DMS 273 treated with DMSO at 0.1 percent for 48 hours (cell line): ENCODE measurements around the gene KCNAB2.

ENCODE experiments used
- DNase-seq: peaks from one replicate; lab custom pipeline; 2025; lab: John Stamatoyannopoulos, UW

Gene KCNAB2

DNA sequence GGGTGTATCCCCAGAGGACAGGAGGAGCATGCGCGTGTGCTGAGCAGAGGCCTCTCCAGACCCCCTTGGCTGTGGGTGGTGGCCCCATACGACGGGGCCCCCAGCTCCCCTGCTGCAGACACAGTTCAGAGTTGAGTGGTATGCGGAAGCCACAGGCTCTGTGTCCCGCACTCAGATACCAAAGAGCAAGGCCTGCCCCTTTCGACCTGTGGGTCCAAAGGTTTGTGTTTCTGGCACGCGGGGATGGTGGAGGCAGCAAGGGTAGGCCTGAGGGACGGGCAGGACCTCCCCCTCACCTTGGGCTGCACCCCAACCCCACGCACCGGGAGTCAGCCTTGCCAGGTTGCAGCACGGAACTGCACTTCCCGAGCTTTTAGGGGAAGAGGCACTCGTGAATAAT lies at the start of gene KCNAB2:
KCNAB2 (plus strand) TSS at position 328 of the 400 bp plus-strand sequence. CDS start 5,649 bp downstream, outside the sequence.
- DNase-seq: no peak

- no peak for DNase-seq
These were observed 48.9 kb upstream of the KCNAB2 start for GRCh38 chr1:5996641-5997270.

GRCh38 chr1:5997316-5997715 lies 48.4 kb upstream of the KCNAB2 start:
- DNase-seq: no peak

GRCh38 chr1:5998051-5998905 lies 47.4 kb upstream of the KCNAB2 start:
- no peak for DNase-seq

GRCh38 chr1:5998906-5999301 lies 46.8 kb upstream of the KCNAB2 start:
- DNase-seq: no peak

GRCh38 chr1:5999711-6000443 lies 45.8 kb upstream of the KCNAB2 start:
- DNase-seq: no peak

DNA sequence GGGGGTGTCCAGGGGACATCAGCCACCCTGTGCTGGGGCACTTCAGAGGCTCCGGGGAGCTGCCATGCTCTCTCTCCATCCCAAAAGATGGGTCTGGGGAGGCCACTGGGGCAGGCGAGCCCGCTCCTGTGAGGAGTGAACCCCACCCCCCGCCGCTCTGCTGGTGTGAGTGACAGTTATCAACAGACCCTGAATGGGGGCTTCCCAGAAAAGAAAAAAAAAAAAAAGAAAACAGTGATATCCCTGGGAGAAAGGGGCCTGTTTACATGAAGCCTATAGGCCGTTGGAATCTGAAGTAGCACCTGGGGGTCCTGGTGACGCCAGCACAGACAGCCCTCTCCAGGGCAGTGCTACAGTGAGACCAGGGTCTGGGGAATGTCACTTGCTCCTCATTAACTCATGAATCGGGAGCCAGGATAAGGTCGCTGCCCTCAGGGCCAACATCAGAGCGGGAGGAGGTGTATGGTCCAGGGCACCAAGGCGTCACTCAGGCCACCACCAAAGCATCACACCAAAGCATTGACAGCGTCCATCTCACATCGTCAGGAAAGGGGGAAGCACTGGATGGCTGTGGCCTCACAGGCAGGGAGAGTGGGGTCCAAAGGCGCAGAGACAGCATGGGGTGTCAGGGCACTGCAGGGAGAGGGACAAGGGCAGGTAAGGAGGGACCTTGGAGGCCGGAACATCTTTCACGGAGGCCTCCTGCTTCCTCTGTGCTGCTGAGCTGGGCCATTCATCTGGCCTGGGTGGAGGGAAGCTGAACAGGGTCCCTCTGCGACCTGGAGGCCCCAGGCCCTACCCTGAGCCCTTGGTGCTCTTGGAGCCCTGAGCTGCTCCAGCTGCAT lies 45.0 kb upstream of the KCNAB2 start:
- DNase-seq: no peak

GRCh38 chr1:6001992-6002576 lies 43.6 kb upstream of the KCNAB2 start:
- no peak for DNase-seq

DNA sequence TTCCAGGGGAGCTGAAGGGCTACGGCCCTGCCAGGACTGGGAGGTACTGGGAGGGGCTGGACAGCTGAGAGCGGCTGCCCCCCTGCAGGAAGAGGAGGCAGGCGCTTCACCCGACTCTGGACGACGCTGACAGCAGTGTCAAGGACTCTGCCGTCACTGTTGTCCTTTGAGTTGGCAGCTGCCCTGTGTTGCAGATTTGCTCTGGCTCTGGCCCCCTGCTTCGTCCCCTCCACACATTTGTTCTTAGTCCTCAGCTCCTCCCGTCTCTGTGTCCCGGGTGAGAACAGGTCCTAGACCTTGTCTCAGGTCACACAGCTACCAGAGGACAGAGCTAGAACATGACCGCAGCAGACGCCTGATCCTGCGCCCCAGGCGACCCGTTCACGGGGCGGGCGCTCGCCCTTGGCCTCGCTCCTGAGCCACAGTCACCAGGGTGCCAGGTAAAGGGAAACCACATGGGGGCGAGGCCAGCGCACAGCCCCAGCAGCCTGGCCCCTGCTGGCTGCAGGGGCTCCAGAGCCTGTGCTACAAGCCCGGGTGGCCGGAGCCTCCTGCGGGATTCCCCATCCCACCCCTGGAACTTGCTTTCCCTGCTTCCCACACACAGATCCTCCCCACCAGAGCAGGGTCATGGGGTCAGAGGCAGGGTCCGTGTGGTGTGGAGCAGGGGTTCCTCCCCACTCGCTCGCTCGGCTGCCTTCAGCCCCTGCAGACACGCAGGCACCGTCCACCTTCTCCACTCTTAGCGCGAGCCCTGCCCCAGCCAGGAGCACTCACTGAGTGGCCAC lies 42.8 kb upstream of the KCNAB2 start:
- no peak for DNase-seq

DNA sequence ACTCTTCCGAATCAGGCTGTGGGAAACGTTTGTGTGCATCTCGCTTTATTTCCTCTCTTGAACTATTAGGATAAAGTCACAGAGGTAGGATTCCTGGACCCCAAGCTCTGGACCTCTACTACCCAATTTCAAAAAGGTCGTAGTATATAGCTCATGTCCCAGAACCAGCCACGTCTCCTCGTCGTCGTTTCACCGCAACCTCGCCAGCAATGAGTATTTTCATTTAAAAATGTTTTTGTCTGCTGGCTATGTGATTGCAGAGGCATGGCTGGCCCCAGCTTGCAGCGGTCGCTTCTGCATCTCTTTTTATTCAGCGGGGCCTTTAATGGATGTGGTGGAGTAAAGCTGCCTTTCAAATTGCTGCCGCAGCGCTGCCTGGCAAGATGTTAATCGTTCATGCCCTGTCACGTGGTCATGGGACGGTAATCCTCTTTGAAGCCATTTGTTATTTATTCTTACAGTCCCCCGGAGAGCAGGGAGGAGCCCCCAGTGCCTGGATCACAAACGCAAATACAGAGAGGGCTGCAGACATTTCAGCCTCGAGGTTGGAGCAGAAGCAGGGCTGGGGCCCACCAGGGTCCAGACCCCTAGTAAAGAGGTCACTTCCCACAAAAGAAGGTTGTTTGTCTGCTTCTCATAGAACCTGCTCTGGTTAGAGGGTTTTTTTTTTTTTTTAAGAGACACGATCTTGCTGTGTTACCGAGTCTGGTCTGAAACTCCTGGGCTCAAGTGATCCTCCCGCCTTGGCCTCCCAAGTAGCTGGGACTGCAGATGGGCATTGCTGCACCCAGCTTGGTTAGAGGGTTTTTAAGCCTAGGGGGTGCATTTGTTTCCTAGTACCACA lies 41.9 kb upstream of the KCNAB2 start:
- DNase-seq: no peak

- DNase-seq: no peak
These were observed 41.1 kb upstream of the KCNAB2 start for GRCh38 chr1:6004412-6005123.

DNA sequence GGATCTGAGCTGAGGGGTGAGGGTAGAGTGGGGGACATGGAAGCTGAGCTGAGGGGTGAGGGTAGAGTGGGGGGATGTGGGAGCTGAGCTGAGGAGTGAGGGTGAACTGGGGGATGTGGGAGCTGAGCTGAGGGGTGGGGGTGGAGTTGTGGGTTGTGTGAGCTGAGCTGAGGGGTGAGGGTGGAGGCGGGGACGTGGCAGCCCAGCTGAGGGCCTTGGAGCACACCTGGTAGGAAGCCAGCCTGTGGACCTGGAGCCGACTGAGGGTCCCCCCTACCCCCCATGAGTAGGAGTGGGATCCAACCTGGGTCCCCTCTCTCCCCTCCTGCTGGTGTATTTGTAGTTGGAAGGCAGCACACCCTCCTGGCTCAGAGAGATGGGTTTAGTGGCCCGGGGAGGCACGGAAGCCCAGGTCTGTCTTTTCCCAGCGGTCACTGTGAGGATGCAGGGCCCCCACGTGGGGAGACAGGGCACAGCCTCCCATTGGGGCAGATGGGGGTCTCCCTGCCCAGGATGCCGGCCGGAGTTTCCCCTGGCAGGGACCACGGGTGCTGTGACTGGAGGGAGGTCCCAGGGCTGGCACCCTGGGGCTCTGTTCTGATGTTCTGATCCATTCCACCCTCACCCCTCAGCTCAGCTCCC lies 40.3 kb upstream of the KCNAB2 start:
- no peak for DNase-seq

GRCh38 chr1:6006882-6007281 lies 38.8 kb upstream of the KCNAB2 start:
- no peak for DNase-seq

GRCh38 chr1:6007318-6008083 lies 38.2 kb upstream of the KCNAB2 start:
- no peak for DNase-seq

DNA sequence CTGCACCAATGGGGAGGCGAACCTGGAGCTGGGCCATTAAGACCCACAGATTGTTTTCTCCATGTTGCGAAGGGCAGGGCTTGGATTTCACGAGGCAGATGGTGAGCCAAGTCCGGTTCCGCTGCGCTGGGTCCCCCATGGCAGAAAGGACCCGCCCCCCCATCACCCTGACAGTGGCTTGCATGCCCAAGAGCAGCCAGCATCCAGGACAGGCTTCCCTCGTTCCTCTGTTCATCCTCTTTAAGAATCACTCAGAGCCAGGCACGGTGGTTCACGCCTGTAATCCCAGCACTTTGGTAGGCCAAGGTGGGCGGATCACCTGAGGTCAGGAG lies 37.6 kb upstream of the KCNAB2 start:
- no peak for DNase-seq

GRCh38 chr1:6008696-6009095 lies 37.0 kb upstream of the KCNAB2 start:
- no peak for DNase-seq

DNA sequence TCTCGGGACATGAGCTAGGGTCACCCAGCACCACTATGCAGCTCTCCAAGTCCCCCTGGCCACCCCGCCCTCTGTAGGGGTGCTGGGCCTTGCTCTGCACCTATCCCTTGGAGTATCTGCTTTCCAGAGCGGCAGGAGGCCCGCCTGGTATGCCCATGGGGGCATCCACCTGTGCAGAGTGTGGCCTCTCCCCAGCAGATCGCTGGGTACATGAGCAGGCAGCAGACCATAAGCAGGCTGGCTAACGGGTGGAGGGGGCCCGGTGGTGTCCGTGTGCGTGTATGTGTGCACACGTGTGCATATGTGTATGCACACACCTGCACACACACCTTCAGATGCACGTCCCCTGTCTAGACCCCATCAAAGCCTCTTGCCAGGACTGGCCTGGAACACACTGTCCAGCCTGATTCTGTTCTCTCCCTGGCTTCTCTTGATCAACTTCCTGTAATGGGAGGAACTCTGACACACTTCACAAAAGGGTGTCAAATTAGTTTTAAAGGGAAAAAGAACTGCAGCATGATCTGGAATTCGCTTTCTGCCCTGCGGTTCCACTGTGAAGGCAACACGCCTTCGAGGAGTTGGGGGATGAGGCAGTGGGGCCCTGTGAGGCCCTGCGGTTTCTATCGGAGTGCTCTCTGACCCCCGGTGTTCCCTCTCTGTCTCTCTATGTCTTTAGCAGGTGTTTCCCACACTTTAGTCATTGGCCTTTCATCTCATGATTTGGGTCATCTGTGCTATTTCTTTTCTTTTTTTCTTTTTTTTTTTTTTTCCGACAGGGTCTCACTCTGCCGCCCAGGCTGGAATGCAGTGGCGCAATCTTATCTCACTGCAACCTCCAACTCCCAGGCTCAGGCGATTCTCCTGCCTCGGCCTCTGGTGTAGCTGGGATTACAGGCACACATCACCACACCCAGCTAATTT lies 36.3 kb upstream of the KCNAB2 start:
- no peak for DNase-seq
